ENCODE measurements around the gene FLNC.

The FLNC gene

GRCh38 chr7:128845475-128845874 is 15.3 kb downstream of the FLNC start:
- DNase-seq, result no peak

- no peak for DNase-seq
Observed at GRCh38 chr7:128845987-128846386, 15.8 kb downstream of the FLNC start.

- DNase-seq, result no peak
Observed at GRCh38 chr7:128846781-128847444, 16.7 kb downstream of the FLNC start.

GRCh38 chr7:128847721-128848211 is 17.6 kb downstream of the FLNC start:
- no peak for DNase-seq

- no peak for DNase-seq
Observed at GRCh38 chr7:128848289-128849155, 18.3 kb downstream of the FLNC start.

- no peak for DNase-seq
Observed at GRCh38 chr7:128849156-128849515, 18.9 kb downstream of the FLNC start.

- DNase-seq, result no peak
Observed at GRCh38 chr7:128849804-128850490, 19.7 kb downstream of the FLNC start.

GRCh38 chr7:128852537-128853254 is 22.5 kb downstream of the FLNC start:
- DNase-seq, result no peak

- DNase-seq, result no peak
Observed at GRCh38 chr7:128853799-128854198, 23.6 kb downstream of the FLNC start.

GRCh38 chr7:128854396-128854795 is 24.2 kb downstream of the FLNC start:
- no peak for DNase-seq

GRCh38 chr7:128855559-128855958 is 25.4 kb downstream of the FLNC start:
- DNase-seq, result no peak

- no peak for DNase-seq
Observed at GRCh38 chr7:128856001-128856718, 26.0 kb downstream of the FLNC start.

- DNase-seq, result no peak
Observed at GRCh38 chr7:128858380-128859231, 28.4 kb downstream of the FLNC start.

- no peak for DNase-seq
Observed at GRCh38 chr7:128859232-128860157, 29.3 kb downstream of the FLNC start.

- no peak for DNase-seq
Observed at GRCh38 chr7:128860158-128861073, 30.2 kb downstream of the FLNC start.

GRCh38 chr7:128861957-128862570 is 31.9 kb downstream of the FLNC start:
- no peak for DNase-seq

- DNase-seq, result peak; percentile 96
Observed at GRCh38 chr7:128862571-128863432, 32.6 kb downstream of the FLNC start, which contains the start of gene ATP6V1F. Gene ATP6V1F (plus strand): TSS chr7:128862856. CDS start chr7:128862905, 49 bp downstream.
